ENCODE results near the gene DTX1.

Gene DTX1

GRCh38 chr12:113055594-113056380 lies 743 bp upstream of the DTX1 start:
- DNase-seq = no peak

DNA sequence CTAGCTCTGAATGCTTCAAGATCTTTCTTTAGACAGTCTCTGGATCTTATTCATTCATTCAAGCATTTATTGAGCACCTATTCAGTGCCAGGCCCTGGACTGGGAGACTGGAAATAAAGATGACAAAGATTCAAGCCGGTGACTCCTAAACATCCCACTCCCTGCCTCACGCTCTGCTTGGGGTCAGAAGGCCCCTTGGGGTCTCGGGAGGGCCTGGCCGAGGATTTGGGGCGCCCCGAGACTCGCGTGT lies 224 bp upstream of the DTX1 start:
- no peak for DNase-seq

DNA sequence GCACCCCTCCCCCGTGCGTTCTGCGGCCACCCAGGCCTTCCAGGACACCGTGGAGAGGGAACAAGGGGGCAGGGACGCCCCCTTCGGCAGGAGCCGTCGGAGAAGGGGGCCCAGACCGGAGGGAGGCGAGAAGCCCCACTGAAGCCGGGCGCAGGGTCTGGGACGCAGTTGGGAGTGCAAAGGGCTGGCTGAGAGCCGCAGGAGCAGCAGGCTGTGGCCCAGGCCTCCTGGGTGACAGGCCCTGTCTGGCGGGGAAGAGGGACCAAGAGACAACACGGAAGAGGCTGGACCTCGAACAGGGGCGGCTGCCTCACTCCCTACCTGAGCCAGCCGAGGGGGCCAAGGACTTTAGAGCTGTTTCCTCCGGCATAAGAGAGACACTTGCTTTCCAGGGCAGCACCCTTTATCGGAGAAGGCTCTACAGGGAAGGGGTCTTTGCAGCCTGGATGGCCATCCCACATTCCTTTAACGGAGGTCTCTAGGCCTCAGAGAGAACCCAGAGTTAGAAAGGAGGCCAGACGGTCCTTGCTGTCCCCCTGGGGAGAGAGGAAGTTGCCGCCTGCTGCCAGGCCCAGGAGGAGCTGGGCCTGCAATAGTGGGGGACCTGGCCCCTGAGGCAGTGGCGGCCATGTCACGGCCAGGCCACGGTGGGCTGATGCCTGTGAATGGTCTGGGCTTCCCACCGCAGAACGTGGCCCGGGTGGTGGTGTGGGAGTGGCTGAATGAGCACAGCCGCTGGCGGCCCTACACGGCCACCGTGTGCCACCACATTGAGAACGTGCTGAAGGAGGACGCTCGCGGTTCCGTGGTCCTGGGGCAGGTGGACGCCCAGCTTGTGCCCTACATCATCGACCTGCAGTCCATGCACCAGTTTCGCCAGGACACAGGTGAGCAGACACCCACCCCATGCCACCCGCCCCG lies 1.3 kb downstream of the DTX1 start:
- no peak for DNase-seq

DNA sequence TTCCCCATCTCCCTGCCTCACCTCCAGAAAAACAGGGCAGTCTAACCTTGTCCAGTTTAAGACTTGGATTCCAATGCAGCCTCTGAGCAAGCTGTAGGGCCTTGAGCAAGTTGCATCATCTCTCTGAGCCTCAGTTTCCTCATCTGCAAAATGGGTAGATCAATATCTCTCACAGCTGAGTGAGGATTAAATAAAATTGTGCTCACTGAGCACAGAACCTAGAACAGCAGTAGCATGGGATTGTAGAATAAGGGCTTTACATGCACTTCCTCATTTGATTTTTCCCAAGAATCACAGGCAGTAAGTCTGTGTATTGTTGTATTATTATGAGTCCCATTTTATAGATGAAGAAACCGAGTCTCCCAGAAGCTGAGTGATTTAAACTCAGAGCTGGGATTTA lies 2.0 kb downstream of the DTX1 start:
- DNase-seq = no peak

DNA sequence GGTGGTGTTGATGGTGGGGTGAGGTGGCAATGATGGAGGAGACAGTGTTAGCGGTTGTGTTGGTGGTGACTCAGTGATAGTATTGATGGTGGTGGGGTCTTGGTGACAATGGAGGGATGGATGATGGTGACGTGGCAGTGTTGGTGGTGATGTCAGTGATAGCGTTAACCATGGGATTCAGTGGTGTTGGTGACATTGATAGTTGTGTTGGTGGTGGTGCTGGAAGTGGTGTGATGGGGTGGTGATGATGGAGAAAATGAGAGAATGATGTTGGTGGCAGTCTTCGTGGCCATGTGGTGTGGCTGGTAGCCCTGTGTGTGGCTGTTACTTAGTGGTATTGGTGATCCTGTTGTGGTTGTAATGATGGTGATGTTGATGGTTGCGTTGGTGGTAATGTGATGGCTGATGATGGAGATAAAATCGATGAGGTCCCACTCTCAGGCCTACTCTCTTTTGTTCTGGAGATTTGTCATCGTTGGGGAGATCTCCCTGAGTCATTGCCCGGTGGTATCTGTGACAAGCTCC lies 2.6 kb downstream of the DTX1 start:
- DNase-seq = no peak

- DNase-seq = no peak
Observed at GRCh38 chr12:113060336-113060960, 3.9 kb downstream of the DTX1 start.

DNA sequence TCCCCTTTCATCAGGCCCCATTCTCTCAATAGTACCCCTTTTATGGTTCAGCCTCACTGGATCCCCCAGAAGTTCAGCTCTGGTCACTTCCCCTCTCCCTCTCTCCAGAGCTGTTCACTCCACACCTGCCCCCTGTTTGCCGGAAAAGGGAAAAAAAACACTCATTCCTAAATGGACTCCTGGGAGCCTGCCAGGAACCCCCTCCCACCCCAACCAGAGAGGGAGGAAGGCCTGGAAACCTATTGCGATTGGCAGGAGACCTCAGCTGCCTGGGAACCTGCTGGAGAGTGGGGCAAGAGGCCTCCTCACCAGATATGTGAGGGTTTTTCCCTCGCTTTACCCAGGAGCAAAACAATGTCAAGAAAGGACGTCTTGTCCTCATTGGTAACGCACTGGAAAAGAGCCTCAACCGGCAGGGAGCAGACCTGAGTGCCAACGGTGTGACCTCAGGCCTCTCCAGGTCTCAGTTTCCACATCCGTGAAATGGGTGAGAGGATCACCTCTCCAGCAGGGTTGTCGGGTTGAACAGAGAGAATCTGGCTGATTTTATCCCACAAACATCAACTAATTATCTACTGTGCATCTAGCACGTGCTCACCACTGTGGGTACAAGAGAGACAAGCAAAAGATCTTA lies 4.6 kb downstream of the DTX1 start:
- no peak for DNase-seq

- no peak for DNase-seq
Observed at GRCh38 chr12:113062502-113063395, 6.2 kb downstream of the DTX1 start.

DNA sequence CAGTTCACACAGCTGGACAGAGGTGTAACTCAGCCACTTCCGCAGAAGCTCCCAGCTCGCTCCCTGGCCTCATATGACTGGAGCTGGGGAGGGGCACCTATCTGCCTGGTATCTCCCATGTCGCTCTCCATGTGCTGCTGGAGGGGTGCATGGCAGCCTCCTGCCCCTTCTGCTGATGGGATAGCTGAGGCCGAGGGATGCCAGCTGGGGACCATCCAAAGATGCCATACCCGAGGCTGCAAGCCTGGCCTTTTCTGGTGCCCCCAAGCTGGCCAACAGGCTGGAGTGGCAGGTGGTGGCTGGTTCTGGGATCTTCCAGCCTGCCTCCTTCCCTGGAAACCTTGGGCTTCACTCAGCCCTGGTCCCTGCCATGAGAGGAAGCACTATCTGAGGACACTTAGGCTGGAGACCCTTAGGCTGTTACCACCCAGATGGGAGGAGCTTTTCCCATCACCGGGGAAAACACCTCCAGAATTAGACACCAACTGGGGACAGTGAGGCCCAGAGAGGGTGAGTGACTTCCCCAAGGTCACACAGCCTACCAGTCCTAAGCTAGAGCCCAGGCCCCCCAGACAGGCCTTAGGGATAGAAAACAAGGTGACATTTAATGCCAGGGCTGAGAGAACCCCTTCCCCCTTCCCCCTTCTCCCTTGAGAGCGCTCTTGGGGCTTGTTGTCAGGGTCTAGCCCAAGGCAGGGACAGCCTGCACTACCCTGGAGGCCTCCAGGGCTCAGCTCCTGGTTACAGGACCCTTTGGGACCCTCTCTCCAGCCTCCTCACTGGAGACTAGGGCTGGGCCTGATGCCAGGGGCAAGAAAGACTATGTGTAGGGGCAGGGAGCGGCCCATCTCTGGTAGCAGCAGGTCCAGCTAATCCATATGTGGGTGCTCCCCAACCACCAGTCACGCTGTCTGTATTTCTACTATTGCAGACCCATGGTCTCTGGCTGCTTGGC lies 7.1 kb downstream of the DTX1 start:
- DNase-seq = no peak

- DNase-seq = no peak
Observed at GRCh38 chr12:113064395-113065125, 8.0 kb downstream of the DTX1 start.

- no peak for DNase-seq
Observed at GRCh38 chr12:113065126-113066007, 8.8 kb downstream of the DTX1 start.

GRCh38 chr12:113066813-113067400 lies 10.4 kb downstream of the DTX1 start:
- DNase-seq = no peak

DNA sequence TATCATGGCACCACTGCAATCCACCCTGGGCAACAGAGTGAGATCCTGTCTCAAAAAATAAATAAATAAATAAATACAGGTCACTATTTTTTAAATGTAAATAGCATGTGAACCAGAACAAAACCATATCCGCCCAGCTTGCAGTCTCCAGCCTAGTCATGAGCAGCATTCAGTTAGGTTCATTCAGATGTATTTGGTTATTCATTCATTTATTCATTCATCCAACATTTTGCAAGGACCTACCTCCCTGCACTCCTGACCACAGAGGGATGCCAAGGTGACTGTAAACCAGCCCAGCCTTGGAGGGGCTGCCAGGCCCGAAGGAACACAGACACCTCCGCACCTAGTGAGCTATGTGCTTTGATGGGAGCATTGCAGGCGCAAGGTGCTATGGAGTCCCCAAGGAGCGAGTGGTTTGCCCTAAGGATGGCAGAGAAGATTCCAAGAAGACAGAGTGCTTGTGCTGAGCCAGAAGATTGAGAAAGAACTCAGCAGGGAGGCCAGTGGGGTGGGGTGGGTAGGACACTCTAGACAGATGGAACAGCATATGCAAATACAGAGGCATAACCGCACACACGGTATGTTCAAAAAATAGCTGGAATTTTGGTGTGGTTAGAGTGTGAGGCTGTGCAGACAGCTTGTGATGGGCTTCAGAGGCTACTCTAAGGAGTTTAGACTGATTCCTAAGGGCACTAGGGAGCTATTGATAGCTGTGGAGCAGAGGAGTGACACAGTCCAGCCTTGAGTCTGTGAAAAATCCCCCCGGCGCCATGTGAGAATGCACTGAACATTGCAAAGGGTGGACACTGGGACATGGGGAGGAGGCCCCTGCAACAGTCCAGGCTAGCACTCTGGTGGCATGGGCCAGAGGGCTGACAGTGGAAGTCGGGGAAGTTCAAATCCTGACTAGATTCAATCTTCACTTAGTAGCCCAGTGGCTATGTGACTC lies 11.7 kb downstream of the DTX1 start:
- DNase-seq = no peak

GRCh38 chr12:113069149-113069548 lies 12.6 kb downstream of the DTX1 start:
- DNase-seq = no peak

GRCh38 chr12:113069751-113070116 lies 13.2 kb downstream of the DTX1 start:
- DNase-seq = no peak

- no peak for DNase-seq
Observed at GRCh38 chr12:113070117-113070906, 13.8 kb downstream of the DTX1 start.

Data from AML-193 (cell line).